Lung (tissue), 12 donors: ENCODE data around the gene ECE2. TPM values are rescaled to one million over a fixed set of nuclear protein-coding genes. Genes with fewer than 3 reads are reported as not detected.

Source experiments
- ATAC-seq: fragments of 200-7000 bp; cut with Tn5 transposase; one replicate; pipeline ENCODE4 v1.9.1; 2020; ENCODE audit warnings: moderate number of reproducible peaks; ENCODE audit not compliant: insufficient read depth, low FRiP score
- DNase-seq, 3 donors: peaks; one replicate each; pipeline ENCODE4 v3.0.0-alpha.2; 2013 to 2017
- H3K27ac ChIP-seq, 2 donors: one replicate each; pipeline ENCODE4 v1.5.1; 2013; ENCODE audit warnings: mild to moderate bottlenecking in 2 of 2, moderate library complexity in 2 of 2, control low read depth in 1 of 2, inconsistent platforms in 1 of 2, low read depth in 1 of 2, low read length in 1 of 2
- H3K27me3 ChIP-seq, 3 donors: one replicate each; pipeline ENCODE4 v1.5.1; 2013; ENCODE audit warnings: low read length in 2 of 3; ENCODE audit not compliant: control insufficient read depth in 3 of 3, insufficient read depth in 3 of 3
- H3K36me3 ChIP-seq, 4 donors: one replicate each; pipeline ENCODE4 v1.5.1; 2013; ENCODE audit warnings: low read length in 4 of 4, mild to moderate bottlenecking in 1 of 4, moderate library complexity in 1 of 4; ENCODE audit not compliant: control insufficient read depth in 4 of 4, insufficient read depth in 4 of 4
- H3K4me1 ChIP-seq, 5 donors: one replicate each; pipeline ENCODE4 v1.5.1; 2013; ENCODE audit warnings: low read length in 5 of 5, mild to moderate bottlenecking in 2 of 5, moderate library complexity in 1 of 5; ENCODE audit not compliant: control insufficient read depth in 5 of 5, insufficient read depth in 5 of 5
- H3K4me3 ChIP-seq: one replicate; pipeline ENCODE4 v1.5.1; 2013; ENCODE audit warnings: mild to moderate bottlenecking, control low read depth, moderate library complexity
- H3K9ac ChIP-seq, 2 donors: one replicate each; pipeline ENCODE4 v1.5.1; 2013; ENCODE audit warnings: low read length in 2 of 2, control low read depth in 1 of 2; ENCODE audit not compliant: insufficient read depth in 1 of 2
- H3K9me3 ChIP-seq, 4 donors: one replicate each; pipeline ENCODE4 v1.5.1; 2013; ENCODE audit warnings: low read length in 3 of 4, mild to moderate bottlenecking in 1 of 4, moderate library complexity in 1 of 4; ENCODE audit not compliant: control insufficient read depth in 4 of 4, insufficient read depth in 3 of 4
- whole genome bisulfite sequencing, 2 donors: extraction: QIAGEN DNeasy Blood & Tissue Kit; methylation state at CpG; one replicate each; pipeline ENCODE4 v1.1.7; 2013; 5-methylcytosine and 5-hydroxymethylcytosine counted together
- polyA plus RNA-seq, 2 donors: library from polyadenylated mRNA; stranded (reverse); fragments of 200-250 nt; gene quantifications; one replicate each; pipeline ENCODE4 v1.2.1, GENCODE V29; 2013
- total RNA-seq, 2 donors: library from RNA; depleted of rRNA in 1 of 2; stranded (reverse); fragments of >200 nt in 1 of 2; gene quantifications; one replicate each; pipeline ENCODE4 v1.2.1, GENCODE V29; 2014 to 2021
- TF ChIP-seq, protein P1 (sequence below): IDR thresholded peaks from 2 replicates; pipeline ENCODE4 v1.5.1; 2012; ENCODE audit warnings: mild to moderate bottlenecking; ENCODE audit errors: control extremely low read depth, extremely low read depth
- donor health status: control.
- donor health status: control.
- donor health status: Bipolar disorder and iron deficiency.
- donor health status: healthy.
- donor health status: DM: yes; HTN: yes; CAD: no.

Gene ECE2
- total and polyA plus RNA-seq, 4 donors = 0.15 TPM; not detected in 3

- Histone ChIP-seq H3K36me3 (peaks cover 63 to 82% (median 74%) of the 10 kb centered on the region in 4 donors), H3K27me3 (no peaks in the 10 kb centered on the region), H3K27ac (no peak overlapping the region)
Measured at GRCh38 chr3:184328516-184328915, 52.7 kb downstream of the ECE2 start.

DNA sequence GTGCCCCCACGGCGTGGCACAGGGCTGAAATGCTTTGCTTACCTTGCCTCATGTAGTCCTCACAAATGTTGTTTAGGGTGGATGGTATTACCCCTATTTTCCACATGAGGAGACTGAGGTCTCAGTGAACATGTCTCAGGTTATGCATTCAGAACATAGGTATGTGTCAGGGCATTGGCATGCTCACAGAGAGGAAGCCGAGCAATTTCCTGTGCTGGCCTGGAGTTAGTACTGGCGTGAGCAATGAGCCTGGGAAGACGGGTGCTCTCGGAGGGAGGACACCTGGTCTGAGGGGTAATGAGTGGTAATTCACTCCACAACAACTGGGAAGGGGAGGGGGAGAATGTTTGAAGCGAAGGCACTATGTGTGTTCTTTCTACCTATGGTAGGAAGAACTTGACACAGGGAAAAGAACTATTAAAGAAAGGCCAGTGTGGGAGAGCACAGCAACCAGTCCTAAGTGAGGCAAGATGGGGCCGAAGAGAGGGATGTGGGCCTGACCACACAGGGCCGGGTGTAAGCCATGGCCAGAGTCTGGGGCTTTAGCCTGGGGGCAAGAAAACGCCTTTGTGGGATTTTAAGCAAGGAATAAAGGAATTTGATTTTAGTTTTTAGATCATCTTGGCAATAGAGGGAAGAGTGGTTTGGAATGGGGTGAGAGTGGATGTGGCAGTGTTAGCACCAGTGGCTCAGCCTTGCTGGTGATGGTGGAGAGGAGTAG lies 56.7 kb downstream of the ECE2 start:
- Histone ChIP-seq H3K27ac (peak overlapping the region; percentile 65 to 67), H3K9me3 (no peaks in the 10 kb centered on the region), H3K4me3 (no peak overlapping the region), H3K27me3 (no peaks in the 10 kb centered on the region), H3K36me3 (peaks cover 30 to 56% (median 46%) of the 10 kb centered on the region in 4 donors), H3K9ac (no peak overlapping the region), H3K4me1 (peaks cover 0 to 15% (median 14%) of the 10 kb centered on the region in 5 donors)
- TF ChIP-seq, protein P1, sequence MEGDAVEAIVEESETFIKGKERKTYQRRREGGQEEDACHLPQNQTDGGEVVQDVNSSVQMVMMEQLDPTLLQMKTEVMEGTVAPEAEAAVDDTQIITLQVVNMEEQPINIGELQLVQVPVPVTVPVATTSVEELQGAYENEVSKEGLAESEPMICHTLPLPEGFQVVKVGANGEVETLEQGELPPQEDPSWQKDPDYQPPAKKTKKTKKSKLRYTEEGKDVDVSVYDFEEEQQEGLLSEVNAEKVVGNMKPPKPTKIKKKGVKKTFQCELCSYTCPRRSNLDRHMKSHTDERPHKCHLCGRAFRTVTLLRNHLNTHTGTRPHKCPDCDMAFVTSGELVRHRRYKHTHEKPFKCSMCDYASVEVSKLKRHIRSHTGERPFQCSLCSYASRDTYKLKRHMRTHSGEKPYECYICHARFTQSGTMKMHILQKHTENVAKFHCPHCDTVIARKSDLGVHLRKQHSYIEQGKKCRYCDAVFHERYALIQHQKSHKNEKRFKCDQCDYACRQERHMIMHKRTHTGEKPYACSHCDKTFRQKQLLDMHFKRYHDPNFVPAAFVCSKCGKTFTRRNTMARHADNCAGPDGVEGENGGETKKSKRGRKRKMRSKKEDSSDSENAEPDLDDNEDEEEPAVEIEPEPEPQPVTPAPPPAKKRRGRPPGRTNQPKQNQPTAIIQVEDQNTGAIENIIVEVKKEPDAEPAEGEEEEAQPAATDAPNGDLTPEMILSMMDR = no peak
- 64 to 66% methylated on average over 10 of the region's 10 CpGs for WGBS, 2 donors
- DNase-seq (no peak), ATAC-seq (no peak)

More at GRCh38 chr3:184328516-184328915, 52.7 kb downstream of the ECE2 start:
- TF ChIP-seq, protein P1 = no peak
- DNase-seq = no peak
- Histone ChIP-seq H3K9ac (no peak overlapping the region), H3K4me1 (peaks cover 0 to 3% (median 0%) of the 10 kb centered on the region in 5 donors), H3K9me3 (no peaks in the 10 kb centered on the region), H3K4me3 (no peak overlapping the region)
- WGBS, 2 donors = 46 to 75% methylated on average over 3 of the region's 3 CpGs
- ATAC-seq = no peak

DNA sequence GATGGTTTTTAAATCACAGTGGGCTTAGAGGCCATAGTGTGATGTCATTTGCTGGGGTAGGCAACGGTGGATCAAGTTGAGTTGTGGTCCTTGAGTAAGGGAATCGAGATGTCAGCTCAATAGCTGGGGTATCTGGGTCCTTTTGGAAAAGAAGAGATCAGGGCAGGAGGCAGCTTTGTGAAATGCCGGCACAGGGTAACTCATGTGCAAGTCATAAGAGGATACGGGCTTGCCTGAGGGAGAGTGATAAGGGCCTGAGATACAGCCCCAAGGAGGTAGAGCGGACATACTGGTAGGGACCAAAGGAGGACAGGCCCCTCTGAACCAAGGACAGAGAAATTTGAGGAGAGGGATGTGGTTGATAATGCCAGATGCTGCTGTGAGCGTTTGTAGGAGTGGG lies 57.4 kb downstream of the ECE2 start:
- H3K4me3 ChIP-seq = no peak overlapping the region
- H3K9ac ChIP-seq = no peak overlapping the region
- TF ChIP-seq, protein P1 = no peak
- H3K27me3 ChIP-seq = no peaks in the 10 kb centered on the region
- H3K4me1 ChIP-seq = peaks cover under 1 to 20% (median 17%) of the 10 kb centered on the region in 5 donors
- ATAC-seq = no peak
- DNase-seq = no peak
- peak overlapping the region in 1 of 2 donors; percentile 35 for H3K27ac ChIP-seq
- WGBS, 2 donors = 88 to 92% methylated on average over 6 of the region's 6 CpGs
- H3K36me3 ChIP-seq = peaks cover 26 to 49% (median 41%) of the 10 kb centered on the region in 4 donors
- no peaks in the 10 kb centered on the region for H3K9me3 ChIP-seq
